ENCODE data around the gene RAI14.

- TF ChIP-seq POLR2A (IDR thresholded peaks at IDR 0.05; ENCODE audit: low read depth, low read length) (no peak), POLR2AphosphoS5 (IDR thresholded peaks at IDR 0.05; ENCODE audit: low read depth, low read length) (no peak), TAF1 (IDR thresholded peaks at IDR 0.05; ENCODE audit: borderline replicate concordance, low read depth, low read length) (no peak)
These were observed 4.3 kb downstream of the RAI14 start for GRCh38 chr5:34660444-34660843.

All from GM12892 (cell line).